Activated CD4-positive, alpha-beta T cell treated with anti-CD3 and anti-CD28 coated beads, Interleukin-2, amount 10 ng/mL, durations not matched to agents 7 days and 5 days (primary cell): ENCODE measurements around the gene DCDC1. TPM values are rescaled to one million over a fixed set of nuclear protein-coding genes. Genes with fewer than 3 reads are reported as not detected.

Experiments used
- CTCF ChIA-PET: fragments of 350-600 bp; sonication (Branson Sonifier 250); formaldehyde crosslinking; loops from one replicate; lab custom pipeline; 2021; ENCODE audit warnings: antibody characterized with exemption; lab: Charles Lee
- POLR2A ChIA-PET: fragments of 350-600 bp; sonication (Branson Sonifier 250); formaldehyde crosslinking; loops from one replicate; lab custom pipeline; 2021; ENCODE audit warnings: antibody characterized with exemption; lab: Charles Lee
- DNase-seq: peaks from one replicate; pipeline ENCODE4 v3.0.0-alpha.2; 2020
- H3K27ac Mint-ChIP-seq: one replicate; pipeline ENCODE4 v1.8.0; 2021; ENCODE audit warnings: mild to moderate bottlenecking, moderate library complexity, mixed read lengths
- H3K27me3 Mint-ChIP-seq: one replicate; pipeline ENCODE4 v1.8.0; 2021; ENCODE audit warnings: mixed read lengths
- H3K36me3 Mint-ChIP-seq: one replicate; pipeline ENCODE4 v1.8.0; 2021; ENCODE audit warnings: low read depth, mixed read lengths
- H3K4me1 Mint-ChIP-seq: one replicate; pipeline ENCODE4 v1.8.0; 2021; ENCODE audit warnings: mixed read lengths
- H3K4me3 Mint-ChIP-seq: one replicate; pipeline ENCODE4 v1.8.0; 2021; ENCODE audit warnings: mild to moderate bottlenecking, moderate library complexity, mixed read lengths
- H3K9me3 Mint-ChIP-seq: one replicate; pipeline ENCODE4 v1.8.0; 2021; ENCODE audit warnings: mixed read lengths
- total RNA-seq, 2 experiments: library from RNA; stranded (reverse); gene quantifications; one replicate each; pipeline ENCODE4 v1.2.3, GENCODE V29; 2021

The DCDC1 gene
- total RNA-seq, 2 experiments from 2014 or later = not detected

- CTCF ChIA-PET = no interaction called here
- no peak overlapping the region for H3K4me3 Mint-ChIP-seq
- no peaks in the 10 kb centered on the region for H3K36me3 Mint-ChIP-seq
- no peaks in the 10 kb centered on the region for H3K9me3 Mint-ChIP-seq
- DNase-seq = no peak
- no peaks in the 10 kb centered on the region for H3K27me3 Mint-ChIP-seq
- no peak overlapping the region for H3K27ac Mint-ChIP-seq
- POLR2A ChIA-PET = no interaction called here
- no peaks in the 10 kb centered on the region for H3K4me1 Mint-ChIP-seq
These were observed 490.1 kb downstream of the DCDC1 start for GRCh38 chr11:30879322-30880005.

- Mint-ChIP-seq H3K36me3 (no peaks in the 10 kb centered on the region), H3K4me3 (no peak overlapping the region), H3K4me1 (no peaks in the 10 kb centered on the region), H3K27me3 (no peaks in the 10 kb centered on the region), H3K9me3 (no peaks in the 10 kb centered on the region), H3K27ac (no peak overlapping the region)
- ChIA-PET POLR2A (no interaction called here), CTCF (no interaction called here)
- DNase-seq = no peak
These were observed 491.1 kb downstream of the DCDC1 start for GRCh38 chr11:30878400-30878799.

- POLR2A ChIA-PET = no interaction called here
- Mint-ChIP-seq H3K4me3 (no peak overlapping the region), H3K36me3 (no peaks in the 10 kb centered on the region), H3K27ac (no peak overlapping the region), H3K4me1 (no peaks in the 10 kb centered on the region), H3K9me3 (no peaks in the 10 kb centered on the region), H3K27me3 (no peaks in the 10 kb centered on the region)
- CTCF ChIA-PET = no interaction called here
- no peak for DNase-seq
These were observed 492.7 kb downstream of the DCDC1 start for GRCh38 chr11:30876663-30877396.

GRCh38 chr11:30876228-30876627 lies 493.3 kb downstream of the DCDC1 start:
- Mint-ChIP-seq H3K4me3 (no peak overlapping the region), H3K9me3 (no peaks in the 10 kb centered on the region), H3K36me3 (no peaks in the 10 kb centered on the region), H3K27me3 (no peaks in the 10 kb centered on the region), H3K4me1 (no peaks in the 10 kb centered on the region), H3K27ac (no peak overlapping the region)
- ChIA-PET POLR2A (no interaction called here), CTCF (no interaction called here)
- DNase-seq = no peak

- DNase-seq = no peak
- ChIA-PET POLR2A (no interaction called here), CTCF (no interaction called here)
- no peaks in the 10 kb centered on the region for H3K4me1 Mint-ChIP-seq
- no peak overlapping the region for H3K4me3 Mint-ChIP-seq
- no peaks in the 10 kb centered on the region for H3K9me3 Mint-ChIP-seq
- no peaks in the 10 kb centered on the region for H3K36me3 Mint-ChIP-seq
- H3K27ac Mint-ChIP-seq = no peak overlapping the region
- H3K27me3 Mint-ChIP-seq = no peaks in the 10 kb centered on the region
These were observed 493.7 kb downstream of the DCDC1 start for GRCh38 chr11:30875806-30876205.

- Mint-ChIP-seq H3K27me3 (no peaks in the 10 kb centered on the region), H3K4me1 (no peaks in the 10 kb centered on the region), H3K9me3 (no peaks in the 10 kb centered on the region), H3K4me3 (no peak overlapping the region), H3K27ac (no peak overlapping the region), H3K36me3 (no peaks in the 10 kb centered on the region)
- no peak for DNase-seq
- POLR2A ChIA-PET = no interaction called here
- CTCF ChIA-PET = no interaction called here
These were observed 495.5 kb downstream of the DCDC1 start for GRCh38 chr11:30873924-30874610.

GRCh38 chr11:30868626-30869081 lies 500.9 kb downstream of the DCDC1 start:
- ChIA-PET POLR2A (no interaction called here), CTCF (no interaction called here)
- Mint-ChIP-seq H3K27me3 (no peaks in the 10 kb centered on the region), H3K4me1 (no peaks in the 10 kb centered on the region), H3K36me3 (no peaks in the 10 kb centered on the region), H3K4me3 (no peak overlapping the region), H3K9me3 (no peaks in the 10 kb centered on the region), H3K27ac (no peak overlapping the region)
- DNase-seq = no peak

- H3K27ac Mint-ChIP-seq = no peak overlapping the region
- no peaks in the 10 kb centered on the region for H3K27me3 Mint-ChIP-seq
- ChIA-PET POLR2A (no interaction called here), CTCF (no interaction called here)
- H3K9me3 Mint-ChIP-seq = no peaks in the 10 kb centered on the region
- H3K36me3 Mint-ChIP-seq = no peaks in the 10 kb centered on the region
- no peak overlapping the region for H3K4me3 Mint-ChIP-seq
- no peak for DNase-seq
- no peaks in the 10 kb centered on the region for H3K4me1 Mint-ChIP-seq
These were observed 506.3 kb downstream of the DCDC1 start for GRCh38 chr11:30863209-30863608.

- POLR2A ChIA-PET = no interaction called here
- H3K9me3 Mint-ChIP-seq = no peaks in the 10 kb centered on the region
These were observed 508.0 kb downstream of the DCDC1 start for GRCh38 chr11:30861531-30861930.

GRCh38 chr11:30861064-30861463 lies 508.5 kb downstream of the DCDC1 start:
- ChIA-PET POLR2A (no interaction called here), CTCF (no interaction called here)
- Mint-ChIP-seq H3K4me3 (no peak overlapping the region), H3K27me3 (no peaks in the 10 kb centered on the region), H3K9me3 (no peaks in the 10 kb centered on the region), H3K4me1 (no peaks in the 10 kb centered on the region), H3K27ac (no peak overlapping the region), H3K36me3 (no peaks in the 10 kb centered on the region)
- DNase-seq = no peak

More at GRCh38 chr11:30861531-30861930, 508.0 kb downstream of the DCDC1 start:
- Mint-ChIP-seq H3K27me3 (no peaks in the 10 kb centered on the region), H3K4me3 (no peak overlapping the region), H3K36me3 (no peaks in the 10 kb centered on the region), H3K4me1 (no peaks in the 10 kb centered on the region), H3K27ac (no peak overlapping the region)
- no peak for DNase-seq
- CTCF ChIA-PET = no interaction called here

GRCh38 chr11:30860146-30860545 lies 509.4 kb downstream of the DCDC1 start:
- CTCF ChIA-PET = no interaction called here
- no peaks in the 10 kb centered on the region for H3K27me3 Mint-ChIP-seq

GRCh38 chr11:30859669-30860068 lies 509.9 kb downstream of the DCDC1 start:
- Mint-ChIP-seq H3K27me3 (no peaks in the 10 kb centered on the region), H3K36me3 (no peaks in the 10 kb centered on the region), H3K4me3 (no peak overlapping the region), H3K9me3 (no peaks in the 10 kb centered on the region), H3K4me1 (no peaks in the 10 kb centered on the region), H3K27ac (no peak overlapping the region)
- CTCF ChIA-PET = no interaction called here
- POLR2A ChIA-PET = no interaction called here
- DNase-seq = no peak

More at GRCh38 chr11:30860146-30860545, 509.4 kb downstream of the DCDC1 start:
- no peaks in the 10 kb centered on the region for H3K4me1 Mint-ChIP-seq
- H3K27ac Mint-ChIP-seq = no peak overlapping the region
- no peak overlapping the region for H3K4me3 Mint-ChIP-seq
- DNase-seq = no peak
- POLR2A ChIA-PET = no interaction called here
- H3K9me3 Mint-ChIP-seq = no peaks in the 10 kb centered on the region
- H3K36me3 Mint-ChIP-seq = no peaks in the 10 kb centered on the region

- H3K27me3 Mint-ChIP-seq = no peaks in the 10 kb centered on the region
- H3K27ac Mint-ChIP-seq = no peak overlapping the region
- H3K4me1 Mint-ChIP-seq = no peaks in the 10 kb centered on the region
- POLR2A ChIA-PET = no interaction called here
- H3K4me3 Mint-ChIP-seq = no peak overlapping the region
- no peaks in the 10 kb centered on the region for H3K36me3 Mint-ChIP-seq
- CTCF ChIA-PET = no interaction called here
- no peaks in the 10 kb centered on the region for H3K9me3 Mint-ChIP-seq
- no peak for DNase-seq
These were observed 514.0 kb downstream of the DCDC1 start for GRCh38 chr11:30855383-30856006.
